ENCODE results near the gene FHIT. TPM values are rescaled to one million over a fixed set of nuclear protein-coding genes. Genes with fewer than 3 reads are reported as not detected.
"Not testable (repeated sequence)": the region's sequence is repeated elsewhere in the genome, so short reads cannot be mapped to it uniquely, and the experiment has no call there.

The FHIT gene
- total RNA-seq, 1 donor from 2014 or later, result 11.7 TPM

DNA sequence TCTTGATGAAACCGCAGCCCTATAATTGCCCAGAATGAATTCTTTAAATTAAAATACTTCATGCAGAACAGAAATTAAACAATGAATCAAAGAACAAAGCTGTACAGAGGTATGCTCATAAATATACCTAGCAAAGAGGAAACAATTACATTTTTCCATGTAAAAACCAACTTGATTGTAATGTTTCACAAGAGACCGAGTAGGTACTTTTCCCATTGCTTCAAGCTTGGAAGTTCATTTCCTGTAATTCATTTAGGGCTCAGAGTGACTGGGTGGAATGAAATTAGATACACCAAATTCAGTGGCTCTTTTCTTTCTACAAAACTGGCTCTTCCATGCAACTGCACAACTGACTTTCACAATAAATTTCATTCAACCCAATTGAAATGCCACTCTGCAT is 51.4 kb downstream of the FHIT start:
- H3K36me3 Mint-ChIP-seq, result no peaks in the 10 kb centered on the region
- H3K27me3 Mint-ChIP-seq, result no peaks in the 10 kb centered on the region
- peaks cover 3% of the 10 kb centered on the region for H3K9me3 Mint-ChIP-seq
- H3K4me1 Mint-ChIP-seq (ENCODE audit: unreplicated experiment), result peaks cover 15% of the 10 kb centered on the region
- no peak for DNase-seq (ENCODE audit: extremely low spot score, unreplicated experiment)
- no peak overlapping the region for H3K27ac Mint-ChIP-seq
- no peak overlapping the region for H3K4me3 Mint-ChIP-seq
- TF ChIP-seq CTCF (conservative IDR thresholded peaks at IDR 0.05), result no peak

DNA sequence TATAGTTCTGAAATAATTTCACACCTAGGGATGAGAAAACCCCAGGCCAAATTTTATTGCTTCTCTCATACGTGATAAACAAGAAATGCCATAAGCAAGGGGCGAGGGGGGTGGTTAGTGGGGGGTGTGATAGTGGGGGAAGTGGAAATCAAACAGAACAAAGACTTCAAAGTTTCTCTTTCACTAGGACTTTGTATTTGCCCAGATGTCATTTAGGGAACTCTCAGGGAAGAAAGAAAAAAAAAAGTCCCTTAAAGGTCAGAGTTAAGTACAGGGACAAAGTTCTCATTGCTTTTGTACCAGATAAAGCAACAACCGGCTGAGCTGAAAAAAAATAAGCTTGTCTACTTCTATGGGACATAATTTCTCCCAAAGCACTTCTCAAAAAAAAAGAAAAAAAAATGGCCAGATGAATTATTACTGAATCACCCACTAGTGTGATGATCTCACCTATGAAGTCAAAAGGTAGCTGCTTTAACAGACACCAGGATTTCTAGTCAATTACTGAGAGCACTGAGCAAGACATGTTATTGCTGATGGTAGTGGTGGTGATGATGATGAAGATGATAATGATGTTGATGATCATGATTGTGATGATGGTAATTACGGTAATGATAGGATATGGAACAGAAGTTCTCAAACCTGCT is 56.2 kb downstream of the FHIT start:
- H3K4me1 Mint-ChIP-seq (ENCODE audit: unreplicated experiment), result peaks cover 8% of the 10 kb centered on the region
- peaks cover under 1% of the 10 kb centered on the region for H3K9me3 Mint-ChIP-seq
- TF ChIP-seq CTCF (conservative IDR thresholded peaks at IDR 0.05), result no peak
- H3K27ac Mint-ChIP-seq, result no peak overlapping the region
- no peak for DNase-seq (ENCODE audit: extremely low spot score, unreplicated experiment)
- no peaks in the 10 kb centered on the region for H3K36me3 Mint-ChIP-seq
- H3K27me3 Mint-ChIP-seq, result no peaks in the 10 kb centered on the region
- no peak overlapping the region for H3K4me3 Mint-ChIP-seq

GRCh38 chr3:61192222-61192621 is 59.0 kb downstream of the FHIT start:
- TF ChIP-seq CTCF (conservative IDR thresholded peaks at IDR 0.05), result no peak
- H3K27ac Mint-ChIP-seq, result no peak overlapping the region
- H3K9me3 Mint-ChIP-seq, result no peaks in the 10 kb centered on the region
- H3K27me3 Mint-ChIP-seq, result no peaks in the 10 kb centered on the region
- DNase-seq (ENCODE audit: extremely low spot score, unreplicated experiment), result no peak
- H3K36me3 Mint-ChIP-seq, result no peaks in the 10 kb centered on the region
- H3K4me3 Mint-ChIP-seq, result no peak overlapping the region
- peaks cover 7% of the 10 kb centered on the region for H3K4me1 Mint-ChIP-seq (ENCODE audit: unreplicated experiment)

DNA sequence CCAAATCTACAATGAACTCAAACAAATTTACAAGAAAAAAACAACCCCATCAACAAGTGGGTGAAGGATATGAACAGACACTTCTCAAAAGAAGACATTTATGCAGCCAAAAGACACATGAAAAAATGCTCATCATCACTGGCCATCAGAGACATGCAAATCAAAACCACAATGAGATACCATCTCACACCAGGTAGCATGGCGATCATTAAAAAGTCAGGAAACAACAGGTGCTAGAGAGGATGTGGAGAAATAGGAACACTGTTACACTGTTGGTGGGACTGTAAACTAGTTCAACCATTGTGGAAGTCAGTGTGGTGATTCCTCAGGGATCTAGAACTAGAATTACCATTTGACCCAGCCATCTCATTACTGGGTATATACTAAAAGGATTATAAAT is 61.0 kb downstream of the FHIT start:
- H3K9me3 Mint-ChIP-seq; H3K4me3 Mint-ChIP-seq; DNase-seq (ENCODE audit: extremely low spot score, unreplicated experiment); H3K36me3 Mint-ChIP-seq; H3K27ac Mint-ChIP-seq; H3K27me3 Mint-ChIP-seq: not testable (repeated sequence)
- H3K4me1 Mint-ChIP-seq (ENCODE audit: unreplicated experiment), result peaks cover 11% of the 10 kb centered on the region

DNA sequence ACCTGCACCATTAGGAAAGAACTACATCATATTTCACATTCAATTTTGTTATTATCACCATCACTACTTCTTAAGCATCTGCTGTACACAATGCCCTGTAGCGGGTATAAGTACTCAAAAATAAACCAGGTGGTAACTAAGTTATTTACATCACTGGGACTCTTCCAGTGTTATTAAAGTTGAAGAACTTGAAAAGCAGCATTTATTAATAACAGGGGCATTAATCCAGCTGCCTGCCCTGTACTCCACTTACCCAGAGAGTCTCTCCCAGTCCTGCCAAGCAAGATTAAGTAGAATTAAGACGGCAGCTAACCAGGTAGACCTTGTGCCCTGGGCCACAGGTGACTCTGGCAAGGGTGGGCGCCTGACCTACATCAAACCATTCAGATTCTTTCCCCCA is 65.2 kb downstream of the FHIT start:
- no peak for TF ChIP-seq CTCF (conservative IDR thresholded peaks at IDR 0.05)
- no peaks in the 10 kb centered on the region for H3K27me3 Mint-ChIP-seq
- DNase-seq (ENCODE audit: extremely low spot score, unreplicated experiment), result no peak
- H3K9me3 Mint-ChIP-seq, result no peaks in the 10 kb centered on the region
- peaks cover 17% of the 10 kb centered on the region for H3K4me1 Mint-ChIP-seq (ENCODE audit: unreplicated experiment)
- H3K4me3 Mint-ChIP-seq, result peak overlapping the region; percentile 45
- H3K27ac Mint-ChIP-seq, result peak overlapping the region; percentile 49
- no peaks in the 10 kb centered on the region for H3K36me3 Mint-ChIP-seq

- no peak for TF ChIP-seq CTCF (conservative IDR thresholded peaks at IDR 0.05)
- Mint-ChIP-seq H3K27ac (no peak overlapping the region), H3K4me3 (no peak overlapping the region), H3K27me3 (no peaks in the 10 kb centered on the region), H3K9me3 (no peaks in the 10 kb centered on the region), H3K4me1 (ENCODE audit: unreplicated experiment) (peaks cover 18% of the 10 kb centered on the region), H3K36me3 (no peaks in the 10 kb centered on the region)
- no peak for DNase-seq (ENCODE audit: extremely low spot score, unreplicated experiment)
These were observed 66.3 kb downstream of the FHIT start for GRCh38 chr3:61184956-61185355.
